NOMO-1 treated with DMSO at 0.1 percent for 48 hours (cell line): Measurements from ENCODE around the gene BCL2L1.

Experiments
- DNase-seq: peaks from one replicate; lab custom pipeline; 2025; ENCODE audit not compliant: unreplicated experiment; lab: John Stamatoyannopoulos, UW

Gene BCL2L1

DNA sequence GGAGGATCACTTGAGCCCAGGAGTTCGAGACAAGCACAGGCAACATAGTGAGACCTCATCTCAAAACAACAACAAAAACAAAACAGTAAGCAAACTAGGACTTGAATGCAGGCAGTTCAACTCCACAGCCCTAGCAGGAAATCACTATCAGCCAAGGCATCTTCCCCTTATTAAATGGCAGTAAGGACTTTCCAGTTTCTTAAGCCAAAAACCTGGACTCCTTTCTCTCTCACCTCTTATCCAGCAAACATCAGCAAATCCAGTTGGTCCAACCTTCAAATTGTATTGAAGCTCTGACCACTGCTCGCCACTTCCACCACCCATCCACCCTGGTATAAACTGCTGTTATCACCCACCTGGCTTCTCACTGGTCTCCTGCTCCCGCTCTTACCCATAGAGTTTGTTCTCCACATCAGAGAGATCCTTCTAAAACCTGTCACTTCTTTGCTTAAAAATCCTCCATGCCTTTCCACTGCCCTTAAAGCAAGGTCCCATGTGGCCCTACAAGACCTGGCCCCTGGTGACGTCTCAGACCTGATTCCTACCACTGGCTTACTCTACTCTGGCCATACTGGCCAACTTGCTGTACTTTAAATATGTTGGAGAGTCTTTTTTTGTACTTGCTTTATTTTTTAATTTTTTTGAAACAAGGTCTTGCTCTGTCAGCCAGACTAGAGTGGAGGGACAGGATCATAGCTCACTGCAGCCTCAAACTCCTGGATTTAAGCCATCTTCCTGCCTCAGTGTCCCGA is 27.6 kb downstream of the BCL2L1 start:
- no peak for DNase-seq

DNA sequence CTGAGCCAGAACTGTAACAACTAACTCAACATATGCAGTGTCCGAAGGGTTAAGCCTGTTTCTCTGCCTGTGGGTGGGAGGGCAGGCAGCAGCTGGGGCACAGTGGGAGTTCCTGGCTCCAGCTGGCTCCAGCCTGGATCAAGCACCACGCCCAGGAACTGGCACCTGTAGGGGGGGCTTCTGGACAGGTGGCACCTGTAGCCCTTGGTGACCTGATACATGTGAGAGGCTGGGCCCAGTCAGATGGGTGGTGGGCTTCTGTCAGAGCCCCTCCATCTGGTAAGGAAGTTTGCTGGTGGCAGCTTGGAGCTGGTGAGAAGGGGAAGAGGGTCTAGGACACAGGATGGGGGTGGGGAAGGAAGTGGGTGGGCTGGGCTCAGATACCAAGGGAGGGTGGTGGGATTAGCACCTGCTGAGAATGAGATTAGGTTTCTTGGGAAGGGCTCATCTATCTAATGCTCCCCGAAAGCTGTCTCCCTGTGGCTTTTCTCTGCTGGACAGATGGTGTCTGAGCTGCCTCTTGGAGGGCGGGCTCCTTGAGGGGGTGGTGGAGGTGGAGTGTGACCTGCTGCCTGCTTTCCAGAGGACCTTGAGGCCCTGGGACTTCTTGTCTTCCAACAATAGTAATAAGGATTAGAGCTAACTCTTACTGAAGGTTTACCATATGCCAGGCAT is 28.5 kb downstream of the BCL2L1 start:
- no peak for DNase-seq

DNA sequence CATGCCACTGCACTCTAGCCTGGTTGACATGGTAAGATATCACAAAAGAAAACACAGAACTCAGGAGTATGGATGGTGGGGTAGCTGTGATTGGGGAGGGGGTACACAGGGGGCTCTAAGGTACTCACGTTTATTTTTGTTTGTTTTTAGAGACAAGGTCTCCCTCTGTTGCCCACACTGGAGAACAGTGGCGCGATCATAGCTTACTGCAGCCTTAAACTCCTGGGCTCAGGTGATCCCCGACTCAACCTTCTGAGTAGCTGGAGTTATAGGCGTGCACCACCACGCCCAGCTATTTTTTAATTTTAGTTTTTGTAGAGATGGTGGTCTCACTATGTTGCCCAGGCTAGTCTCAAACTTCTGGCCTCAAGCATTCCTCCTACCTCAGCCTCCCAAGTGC is 29.3 kb downstream of the BCL2L1 start:
- no peak for DNase-seq

DNA sequence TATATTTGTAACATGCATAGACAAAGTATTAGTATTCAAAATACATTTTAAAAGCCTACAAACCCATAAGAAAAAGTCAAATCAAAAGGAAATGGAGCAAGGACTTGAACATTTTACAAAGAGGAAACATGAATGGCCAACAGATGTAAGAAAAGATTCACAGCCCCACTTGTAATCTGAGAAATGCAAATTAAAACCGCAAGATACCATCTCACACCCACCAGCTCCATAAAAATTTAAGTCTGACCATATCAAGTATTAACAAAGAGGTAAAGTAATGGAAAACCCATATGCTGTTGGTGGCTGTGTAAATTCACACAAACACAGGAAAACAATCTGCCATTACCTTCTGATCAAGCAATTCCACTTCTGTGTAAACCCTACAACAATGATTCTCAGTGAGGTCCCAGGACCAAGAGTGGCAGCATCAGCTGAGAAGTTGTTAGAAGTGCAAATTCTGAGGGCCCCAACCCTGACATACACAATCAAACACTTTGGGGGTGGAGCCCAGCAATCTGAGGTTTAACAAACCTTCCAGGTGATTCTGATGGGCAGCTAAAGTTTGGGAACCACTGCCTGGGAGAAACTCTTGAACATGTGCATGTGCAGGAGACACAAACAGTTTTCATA is 30.9 kb downstream of the BCL2L1 start:
- no peak for DNase-seq

DNA sequence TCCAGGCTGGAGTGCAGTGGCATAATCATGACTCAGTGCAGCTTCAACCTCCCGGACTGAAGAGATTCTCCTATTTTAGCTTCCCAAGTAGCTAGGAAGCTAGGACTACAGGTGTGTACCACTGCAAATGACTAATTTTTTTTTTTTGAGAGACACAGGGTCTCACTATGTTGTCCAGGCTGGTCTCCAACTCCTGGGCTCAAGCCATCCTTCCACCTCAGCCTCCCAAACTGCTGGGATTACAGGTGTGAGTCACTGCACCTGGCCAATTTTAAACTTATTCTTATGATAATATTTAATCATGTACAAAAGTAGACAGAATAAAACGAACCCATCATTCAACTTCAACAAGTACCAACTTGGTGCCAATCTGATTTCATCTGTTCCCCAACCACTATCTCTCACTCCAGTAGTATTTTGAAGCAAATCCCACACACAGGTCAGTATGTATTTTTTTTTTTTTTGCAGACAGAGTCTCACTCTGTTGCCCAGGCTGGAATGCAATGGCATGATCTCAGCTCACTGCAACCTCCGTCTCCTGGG is 32.5 kb downstream of the BCL2L1 start:
- no peak for DNase-seq

DNA sequence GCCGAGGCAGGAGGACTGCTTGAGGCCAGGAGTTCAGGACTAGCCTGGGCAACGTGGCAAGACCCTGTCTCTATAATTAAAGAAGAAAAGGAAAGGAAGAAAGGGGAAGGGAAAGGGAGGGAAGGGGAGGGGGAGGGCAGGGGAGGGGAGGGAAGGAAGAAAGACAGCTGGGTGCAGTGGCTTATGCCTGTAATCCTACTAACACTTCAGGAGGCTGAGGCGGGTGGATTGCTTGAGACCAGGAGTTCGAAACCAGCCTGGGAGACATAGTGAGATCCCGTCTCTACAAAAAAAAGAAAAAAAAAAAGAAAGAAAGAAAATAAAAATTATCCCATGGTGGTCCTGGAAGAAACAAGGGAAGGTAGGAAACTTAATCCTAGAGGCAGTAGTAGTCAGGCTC is 33.5 kb downstream of the BCL2L1 start:
- no peak for DNase-seq

DNA sequence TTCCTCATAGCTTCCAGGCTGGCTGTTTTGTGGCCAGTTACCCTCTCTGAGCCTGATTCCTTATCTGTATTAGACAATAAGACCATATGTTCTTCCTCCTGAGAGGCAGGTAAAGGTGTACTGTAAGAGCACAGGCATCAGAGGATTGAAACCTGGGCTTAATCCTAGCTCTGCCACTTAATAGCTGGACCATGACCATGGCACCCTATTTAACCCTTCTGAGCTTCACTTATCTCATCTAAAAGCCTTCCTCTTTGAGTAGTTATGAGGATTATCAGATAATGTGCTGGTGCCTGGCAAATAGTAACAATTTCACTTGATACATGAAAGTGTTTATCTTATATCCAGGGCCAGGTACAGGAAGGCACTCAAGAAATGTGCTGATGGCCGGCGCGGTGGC is 34.9 kb downstream of the BCL2L1 start:
- DNase-seq = no peak

DNA sequence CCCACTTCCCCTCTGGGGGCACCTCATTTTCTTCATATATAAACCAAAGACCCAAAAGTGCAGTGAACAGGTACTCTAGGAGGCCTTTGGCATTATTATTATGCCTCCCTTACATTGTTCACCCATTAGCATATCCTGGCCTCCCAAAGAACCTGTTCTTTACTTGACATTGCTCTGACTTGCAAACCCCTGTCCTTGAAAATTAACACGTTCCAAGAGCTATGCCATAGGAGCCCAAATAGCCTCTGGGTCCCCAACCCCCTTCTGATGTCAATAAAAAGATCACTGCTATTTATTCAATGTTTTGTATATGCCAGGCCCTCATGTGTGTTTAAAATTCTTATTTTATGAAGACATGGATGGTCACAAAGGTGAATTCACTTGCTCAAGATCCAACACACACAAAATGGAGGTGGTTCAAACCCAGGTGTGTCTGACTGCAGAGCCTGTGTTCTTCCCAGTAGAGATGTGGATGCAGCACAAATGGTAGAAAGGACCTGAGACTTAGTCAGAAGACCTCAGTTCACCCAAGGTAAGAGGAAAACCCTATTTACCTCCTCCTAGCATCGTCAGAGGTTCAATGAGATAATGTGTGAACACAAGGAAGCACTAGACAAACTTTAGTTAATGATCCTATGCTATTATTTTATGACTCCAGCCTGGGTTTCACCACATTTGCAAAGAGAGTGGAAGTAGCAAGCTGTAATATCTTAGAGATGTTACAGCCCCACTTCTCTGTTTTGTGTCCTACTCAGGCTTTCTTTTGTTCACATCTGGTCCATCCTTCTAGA is 36.6 kb downstream of the BCL2L1 start:
- DNase-seq = no peak

DNA sequence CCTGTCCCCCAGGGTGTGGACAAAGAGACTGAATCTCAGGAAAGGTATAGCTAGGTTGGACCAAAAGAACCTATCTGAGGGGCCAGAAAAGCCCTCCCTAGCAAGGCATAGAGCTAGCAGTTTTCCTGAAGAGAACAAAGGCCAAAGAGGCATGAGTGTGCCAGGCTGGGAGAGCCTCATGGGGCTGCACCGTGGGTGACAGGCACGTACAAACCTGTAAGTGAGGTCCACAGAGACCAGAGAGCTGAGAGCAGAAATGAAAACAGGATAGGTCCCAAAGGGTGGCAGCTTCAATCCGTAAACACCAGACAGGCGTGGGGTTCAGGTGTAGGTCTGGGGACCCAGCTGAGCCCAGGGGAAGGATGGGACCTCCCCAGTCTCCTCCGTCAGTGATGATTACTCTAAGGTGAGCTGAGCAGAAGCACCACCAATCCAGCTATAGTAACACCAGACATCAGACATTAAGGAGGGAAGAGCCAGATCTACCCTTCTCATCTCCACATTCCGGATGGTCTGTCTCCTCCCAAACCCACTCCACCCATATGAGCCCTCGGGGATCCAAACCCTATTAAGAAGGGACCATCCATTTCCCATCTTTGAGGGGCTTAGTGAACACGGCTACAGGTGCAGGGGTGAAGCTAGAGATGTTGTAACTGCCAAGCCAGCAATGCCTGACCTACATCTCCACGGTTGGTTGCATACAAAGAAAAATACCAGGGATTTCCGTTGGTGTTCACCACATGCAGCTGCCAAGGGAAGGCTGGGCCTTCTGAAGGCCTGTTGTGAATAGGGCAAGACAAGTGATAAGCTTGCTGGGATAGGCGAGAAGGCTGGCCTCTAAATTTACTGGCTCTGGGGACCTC is 38.3 kb downstream of the BCL2L1 start:
- DNase-seq = no peak

DNA sequence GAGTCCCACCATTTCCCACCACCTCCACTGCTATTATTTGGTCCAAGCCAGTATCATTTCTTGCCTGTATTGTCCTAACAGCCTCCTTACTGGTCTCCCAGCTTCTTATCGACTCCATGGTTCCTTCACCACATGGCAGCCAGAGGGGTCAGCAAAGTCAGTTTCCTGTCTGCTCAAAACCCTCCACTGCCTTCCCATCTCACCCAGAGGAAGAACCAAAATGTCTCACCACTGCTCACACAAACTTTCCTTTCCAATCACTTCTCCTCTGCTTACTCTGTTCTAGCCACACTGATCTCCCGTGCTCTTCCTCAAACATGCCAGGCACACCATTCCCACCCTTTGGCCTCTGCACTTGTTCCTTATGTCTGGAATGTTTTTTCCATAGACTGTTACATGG is 39.7 kb downstream of the BCL2L1 start:
- DNase-seq = no peak

DNA sequence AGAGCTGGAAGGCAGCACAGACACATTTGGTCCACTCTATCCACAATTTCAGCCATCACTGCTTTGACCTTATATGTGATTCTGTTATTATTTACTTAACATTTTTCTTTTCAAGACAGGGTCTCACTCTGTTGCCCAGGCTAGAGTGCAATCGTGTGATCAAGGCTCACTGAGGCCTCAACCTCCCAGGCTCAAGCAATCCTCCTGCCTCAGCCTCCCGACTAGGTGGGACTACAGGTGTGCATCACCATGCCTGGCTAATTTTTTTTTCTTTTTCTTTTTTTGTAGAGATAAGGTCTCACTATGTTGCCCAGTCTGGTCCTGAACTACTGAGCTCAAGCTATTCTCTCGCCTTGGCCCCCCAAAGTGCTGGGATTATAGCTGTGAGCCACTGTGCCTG is 40.3 kb downstream of the BCL2L1 start:
- no peak for DNase-seq

DNA sequence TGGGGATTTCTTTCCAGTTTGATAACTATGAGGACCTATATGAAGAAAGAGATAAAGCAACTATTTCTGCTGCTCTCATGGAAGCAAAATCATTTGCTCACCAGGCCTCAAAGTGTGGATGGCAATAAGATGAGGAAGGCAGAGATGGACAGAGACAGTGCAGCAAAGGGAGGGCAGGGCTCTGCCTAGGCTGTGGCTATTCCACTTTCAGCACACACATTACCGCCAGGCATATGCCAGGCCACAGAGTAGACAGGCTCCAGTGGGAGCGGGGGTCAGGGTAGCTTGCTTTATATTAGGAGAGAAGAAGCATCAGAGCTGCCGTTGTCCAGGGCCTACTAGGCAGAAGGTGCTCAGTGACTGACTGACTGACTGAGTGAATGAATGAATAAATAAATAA is 40.9 kb downstream of the BCL2L1 start:
- no peak for DNase-seq

DNA sequence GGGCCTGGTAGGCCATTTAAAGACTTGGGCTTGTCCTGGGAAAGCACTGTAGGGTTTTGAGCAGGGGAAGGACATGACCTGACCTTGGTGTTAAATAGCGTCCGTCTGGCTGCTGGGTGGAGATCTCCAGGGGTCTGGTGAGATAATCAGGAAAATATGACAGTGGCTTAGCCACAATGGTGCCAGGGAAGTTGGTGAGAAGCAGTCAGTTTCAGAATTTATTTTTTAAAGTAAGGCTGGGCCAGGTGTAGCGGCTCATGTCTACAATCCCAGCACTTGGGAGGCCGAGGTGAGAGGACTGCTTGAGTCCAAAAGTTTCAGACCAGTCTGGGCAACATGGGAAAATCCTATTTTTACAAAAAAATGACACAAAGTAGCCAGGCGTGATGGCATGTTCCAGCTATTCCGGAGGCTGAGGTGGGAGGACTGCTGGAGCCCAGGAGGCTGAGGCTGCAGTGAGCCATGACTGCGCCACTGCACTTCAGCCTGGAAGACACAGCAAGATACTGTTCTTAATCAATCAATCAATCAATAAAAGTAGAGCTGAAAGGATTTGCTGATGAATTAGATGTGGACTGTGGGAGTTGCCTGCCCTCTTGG is 41.4 kb downstream of the BCL2L1 start:
- no peak for DNase-seq

DNA sequence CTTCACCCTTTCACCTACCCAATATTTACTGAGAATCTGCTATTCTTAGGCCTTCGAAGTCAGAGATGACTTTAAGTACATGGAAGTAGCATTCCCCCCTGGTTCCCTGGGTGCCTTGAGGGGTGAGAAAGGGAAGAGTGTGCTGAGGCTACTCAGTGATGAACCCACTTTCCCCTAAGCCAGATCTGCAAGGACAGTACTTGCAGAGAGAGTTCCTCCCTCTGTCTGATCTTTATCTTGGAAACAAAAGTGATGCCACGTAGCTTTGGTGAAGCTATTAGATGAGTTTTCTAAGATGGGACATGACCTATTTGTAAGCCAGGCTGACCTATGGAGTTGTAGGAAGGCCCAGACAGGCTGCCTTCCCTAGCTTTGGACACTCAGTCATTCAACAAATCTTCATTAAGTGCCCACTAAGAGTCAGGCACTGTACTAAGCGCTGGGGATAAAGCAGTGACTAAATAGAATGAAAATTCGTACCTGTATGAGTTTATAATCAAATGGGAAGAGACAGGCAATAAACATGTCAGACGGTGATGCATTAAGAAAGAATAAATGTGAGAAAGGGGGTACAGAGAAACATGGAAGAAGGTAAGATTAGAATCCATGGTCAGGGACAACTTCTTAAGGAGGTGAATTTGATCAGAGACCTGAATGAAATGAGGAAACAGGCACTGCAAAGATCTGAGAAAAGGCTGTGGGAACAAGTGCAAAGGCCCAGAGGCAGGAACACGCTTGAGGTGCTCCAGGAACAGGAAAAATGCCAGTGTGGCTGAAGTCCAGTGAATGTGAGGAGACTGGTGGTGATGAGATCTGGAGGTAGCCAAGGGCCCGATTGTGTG is 42.2 kb downstream of the BCL2L1 start:
- DNase-seq = no peak

DNA sequence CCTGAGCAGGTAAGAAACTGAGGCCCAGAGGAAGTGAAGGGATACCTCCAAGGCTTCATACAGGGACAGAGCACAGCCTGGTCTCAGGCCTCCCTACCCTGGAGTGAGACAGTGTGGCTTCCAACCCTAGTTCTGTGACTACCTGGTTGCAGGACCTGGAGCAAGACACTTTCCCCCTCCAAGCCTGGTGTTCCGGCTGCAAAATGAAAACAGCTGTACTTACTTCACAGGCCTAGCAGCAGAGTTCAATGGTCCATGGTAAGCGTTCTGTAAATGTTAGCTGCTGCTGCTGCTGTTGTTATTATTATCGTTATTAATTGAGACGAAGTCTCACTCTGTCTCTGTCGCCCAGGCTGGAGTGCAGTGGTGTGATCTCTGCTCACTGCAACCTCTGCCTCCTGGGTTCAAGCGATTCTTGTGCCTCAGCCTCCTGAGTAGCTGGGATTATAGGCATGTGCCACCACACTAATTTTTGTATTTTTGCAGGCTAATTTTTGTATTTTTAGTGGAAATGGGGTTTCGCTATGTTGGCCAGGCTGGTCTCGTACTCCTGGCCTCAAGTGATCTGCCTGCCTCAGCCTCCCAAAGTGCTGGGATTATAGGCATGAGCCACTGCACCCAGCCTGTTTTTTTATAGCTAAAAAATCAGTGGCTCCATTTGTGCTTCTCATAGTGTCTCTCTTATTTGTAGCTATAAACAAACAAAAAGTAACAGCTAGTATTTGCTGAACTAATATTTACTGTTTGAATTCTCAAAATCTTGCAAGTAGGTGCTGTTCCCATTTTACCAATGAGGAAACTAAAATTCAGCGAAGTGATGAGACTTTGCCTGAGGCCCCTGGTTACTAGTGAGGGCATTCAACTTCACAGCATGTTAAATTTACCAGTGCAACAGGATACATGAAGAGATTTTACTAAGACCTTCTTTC is 43.0 kb downstream of the BCL2L1 start:
- DNase-seq = no peak

DNA sequence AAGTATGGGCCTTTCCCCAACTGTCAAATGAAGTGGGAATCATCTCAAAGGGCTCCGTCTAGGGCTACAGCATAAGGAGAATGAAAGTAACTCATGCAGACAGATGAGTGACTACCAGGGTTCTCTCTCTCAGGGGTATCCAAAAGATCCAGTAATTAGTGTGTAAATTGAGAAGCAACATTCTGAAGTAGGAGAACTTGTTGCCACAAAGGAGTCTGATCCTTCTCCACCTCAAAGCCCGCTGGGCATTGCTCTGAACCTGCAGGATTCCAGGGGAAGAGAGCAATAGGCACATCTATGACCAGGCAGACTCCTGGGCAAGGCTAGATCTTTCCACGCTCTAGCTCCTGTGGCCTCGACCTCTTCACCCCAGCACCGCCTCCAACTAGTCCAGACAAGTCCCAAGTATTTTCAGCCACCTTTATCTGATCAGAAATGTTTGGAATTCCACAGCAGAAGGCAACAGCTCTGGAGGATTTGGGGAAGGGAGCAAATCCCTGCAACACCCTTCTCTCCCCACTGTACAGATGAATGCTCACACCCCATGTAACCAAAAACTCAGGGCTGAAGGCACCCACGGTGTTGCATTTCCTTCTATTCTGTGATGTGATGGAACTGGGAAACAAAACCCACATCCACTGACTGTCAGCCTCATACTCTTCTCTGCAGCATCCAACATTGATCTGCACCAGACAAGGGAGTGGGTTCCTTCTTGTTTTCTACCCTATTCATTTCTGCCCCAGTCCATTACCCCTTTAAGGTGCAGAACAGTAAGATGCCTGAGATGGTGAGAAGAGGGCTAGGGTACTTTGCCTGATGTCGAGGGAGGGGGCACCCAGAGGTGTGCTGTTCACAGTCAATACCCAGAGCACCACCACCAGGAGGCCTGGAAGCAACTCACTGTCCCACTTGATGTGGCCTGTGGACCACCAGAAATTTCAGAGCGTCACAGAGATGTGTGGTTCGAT is 44.0 kb downstream of the BCL2L1 start:
- DNase-seq = no peak
